Upper lobe of left lung (tissue), 4 donors: ENCODE results near the gene STK39.

Experiments
- CTCF ChIP-seq, 6 experiments: fragments of 450-650 bp in 4 of 6; fragments of 200-600 bp in 2 of 6; sonication (generic) in 2 of 6; IDR thresholded peaks; one replicate each; pipeline ENCODE4 v1.5.1; 2016 to 2019; ENCODE audit warnings: antibody characterized with exemption in 6 of 6
- POLR2AphosphoS5 ChIP-seq, 2 donors: sonication (generic); formaldehyde crosslinking; IDR thresholded peaks; one replicate each; pipeline ENCODE4 v1.5.1; 2017; ENCODE audit warnings: antibody characterized with exemption in 2 of 2

GRCh38 chr2:168079236-168079635 is 168.2 kb downstream of the STK39 start:
- TF ChIP-seq POLR2AphosphoS5 (IDR thresholded peaks at IDR 0.05) (no peak), CTCF (IDR thresholded peaks at IDR 0.05) (no peak)
